HG03196 (cell line): ENCODE results near the gene OR4C6.

Experiments
- ATAC-seq: cut with Tn5 transposase; IDR thresholded peaks from one replicate; pipeline ENCODE4 v1.9.1; 2021; ENCODE audit not compliant: unreplicated experiment

OR4C6 gene

GRCh38 chr11:55661901-55662300 lies at the start of gene OR4C6:
OR4C6 (plus strand) TSS chr11:55662201; CDS start chr11:55665167, 2,966 bp downstream.
- ATAC-seq, result no peak

- ATAC-seq, result no peak
These were observed 37.5 kb upstream of the OR4C6 start for GRCh38 chr11:55624531-55624930.

GRCh38 chr11:55634813-55635212 lies 27.2 kb upstream of the OR4C6 start, which contains the start of gene OR4P4:
OR4P4 (plus strand) TSS chr11:55635113.
- ATAC-seq, result no peak

GRCh38 chr11:55648027-55648426 lies 14.0 kb upstream of the OR4C6 start, which contains the start of gene OR4S2:
OR4S2 (plus strand) TSS chr11:55648327; CDS start chr11:55650904, 2,577 bp downstream.
- ATAC-seq, result no peak

- ATAC-seq, result no peak
These were observed 9.4 kb upstream of the OR4C6 start for GRCh38 chr11:55652560-55652959.

GRCh38 chr11:55655096-55655495 lies 6.9 kb upstream of the OR4C6 start:
- no peak for ATAC-seq

GRCh38 chr11:55658031-55658573 lies 3.9 kb upstream of the OR4C6 start:
- peak; percentile 96 for ATAC-seq

GRCh38 chr11:55658608-55659007 lies 3.4 kb upstream of the OR4C6 start:
- ATAC-seq, result peak; percentile 50

- ATAC-seq, result no peak
These were observed 7.4 kb downstream of the OR4C6 start for GRCh38 chr11:55669376-55669775.

- no peak for ATAC-seq
These were observed 11.9 kb downstream of the OR4C6 start for GRCh38 chr11:55673860-55674259.

- ATAC-seq, result peak; percentile 97
These were observed 35.8 kb downstream of the OR4C6 start for GRCh38 chr11:55697817-55698216.

- no peak for ATAC-seq
These were observed 39.4 kb downstream of the OR4C6 start for GRCh38 chr11:55701429-55701828.

GRCh38 chr11:55707029-55707428 lies 45.0 kb downstream of the OR4C6 start:
- no peak for ATAC-seq

GRCh38 chr11:55714982-55715888 lies 53.2 kb downstream of the OR4C6 start:
- ATAC-seq, result no peak
